Smooth muscle cell (in vitro differentiated cells): Measurements from ENCODE around the gene TIMD4. TPM values are rescaled to one million over a fixed set of nuclear protein-coding genes. Genes with fewer than 3 reads are reported as not detected.

Experiments used
- DNase-seq: peaks from one replicate; lab custom pipeline; 2025; ENCODE audit not compliant: unreplicated experiment; lab: John Stamatoyannopoulos, UW
- H2AFZ ChIP-seq: fragments of 200-600 bp; sonication (generic); 2 replicates; pipeline ENCODE4 v1.6.0; 2016; ENCODE audit warnings: antibody characterized with exemption, low read depth, mild to moderate bottlenecking
- H3F3A ChIP-seq: fragments of 200-600 bp; sonication (generic); 2 replicates; pipeline ENCODE4 v1.6.0; 2017; ENCODE audit warnings: antibody characterized with exemption, low read depth
- H3K27ac ChIP-seq: fragments of 200-600 bp; sonication (generic); 2 replicates; pipeline ENCODE4 v1.5.1; 2016; ENCODE audit warnings: low read depth, mild to moderate bottlenecking
- H3K27me3 ChIP-seq: fragments of 200-600 bp; sonication (generic); 2 replicates; pipeline ENCODE4 v1.6.1; 2016; ENCODE audit warnings: low read depth, mild to moderate bottlenecking
- H3K36me3 ChIP-seq: fragments of 200-600 bp; sonication (generic); 2 replicates; pipeline ENCODE4 v1.5.1; 2016; ENCODE audit warnings: low read depth
- H3K4me1 ChIP-seq: fragments of 200-600 bp; sonication (generic); 2 replicates; pipeline ENCODE4 v1.5.1; 2016; ENCODE audit warnings: low read depth
- H3K4me2 ChIP-seq: fragments of 200-600 bp; sonication (generic); 2 replicates; pipeline ENCODE4 v1.6.0; 2016; ENCODE audit warnings: mild to moderate bottlenecking
- H3K4me3 ChIP-seq: fragments of 200-600 bp; sonication (generic); 2 replicates; pipeline ENCODE4 v1.5.1; 2016; ENCODE audit warnings: mild to moderate bottlenecking
- H3K79me2 ChIP-seq: fragments of 200-600 bp; sonication (generic); 2 replicates; pipeline ENCODE4 v1.6.0; 2016; ENCODE audit warnings: low read depth, mild to moderate bottlenecking
- H3K9ac ChIP-seq: fragments of 200-600 bp; sonication (generic); 2 replicates; pipeline ENCODE4 v1.6.0; 2016; ENCODE audit warnings: low read depth
- H3K9me3 ChIP-seq: fragments of 200-600 bp; sonication (generic); replicated peaks from 2 replicates; pipeline ENCODE4 v1.5.1; 2016; ENCODE audit warnings: low read depth
- H4K20me1 ChIP-seq: fragments of 200-600 bp; sonication (generic); 2 replicates; pipeline ENCODE4 v1.6.0; 2016; ENCODE audit warnings: low read depth
- CTCF ChIP-seq: fragments of 200-600 bp; sonication (generic); IDR thresholded peaks from 2 replicates; pipeline ENCODE4 v1.5.1; 2017; ENCODE audit warnings: borderline replicate concordance, mild to moderate bottlenecking, antibody characterized with exemption; ENCODE audit not compliant: insufficient read depth, poor library complexity, severe bottlenecking
- WGBS: methylation state at CpG from one replicate; pipeline ENCODE4 v1.1.7; 2016; ENCODE audit warnings: low lambda C conversion rate; 5-methylcytosine and 5-hydroxymethylcytosine counted together
- polyA plus RNA-seq: library from polyadenylated mRNA; unstranded; fragments of >200 nt; fragmentation: Nextera tagmentation; extraction: Ambion mirVana; gene quantifications from 2 replicates; pipeline ENCODE4 v1.2.1, GENCODE V29; 2016
- total RNA-seq: library from RNA; depleted of rRNA; stranded (reverse); fragments of >200 nt; gene quantifications from 2 replicates; pipeline ENCODE4 v1.2.3, GENCODE V29; 2014

The TIMD4 gene
- total and polyA plus RNA-seq, 2 experiments from 2014 or later, result not detected

- H3K79me2 ChIP-seq, result no peaks in the 10 kb centered on the region
- no peak for TF ChIP-seq CTCF
- no peaks in the 10 kb centered on the region for H3K27me3 ChIP-seq
- no peak overlapping the region for H3K4me3 ChIP-seq
- H3F3A ChIP-seq, result no peaks in the 10 kb centered on the region
- H3K4me1 ChIP-seq, result no peaks in the 10 kb centered on the region
- H3K9me3 ChIP-seq, result no peaks in the 10 kb centered on the region
- H3K4me2 ChIP-seq, result no peak overlapping the region
- H2AFZ ChIP-seq, result no peak overlapping the region
- 85% methylated on average over 2 of the region's 2 CpGs for WGBS
- H3K9ac ChIP-seq, result no peak overlapping the region
- H3K36me3 ChIP-seq, result no peaks in the 10 kb centered on the region
- H3K27ac ChIP-seq, result no peak overlapping the region
- no peak for DNase-seq
- H4K20me1 ChIP-seq, result no peaks in the 10 kb centered on the region
These were observed 26.1 kb downstream of the TIMD4 start for GRCh38 chr5:156936972-156937371.

- Histone ChIP-seq H3K4me1 (no peaks in the 10 kb centered on the region), H4K20me1 (no peaks in the 10 kb centered on the region), H3K36me3 (no peaks in the 10 kb centered on the region), H3K27me3 (no peaks in the 10 kb centered on the region), H3K79me2 (no peaks in the 10 kb centered on the region), H3F3A (no peaks in the 10 kb centered on the region), H3K9me3 (no peaks in the 10 kb centered on the region), H3K27ac (no peak overlapping the region), H2AFZ (no peak overlapping the region), H3K4me2 (no peak overlapping the region), H3K4me3 (no peak overlapping the region), H3K9ac (no peak overlapping the region)
- peak; percentile 38 for TF ChIP-seq CTCF
- 69% methylated on average over 9 of the region's 9 CpGs for WGBS
- no peak for DNase-seq
These were observed 28.4 kb downstream of the TIMD4 start for GRCh38 chr5:156934450-156935211.

- H3K4me3 ChIP-seq, result no peak overlapping the region
- DNase-seq, result no peak
- 88% methylated on average over 3 of the region's 3 CpGs for WGBS
- H2AFZ ChIP-seq, result no peak overlapping the region
- no peaks in the 10 kb centered on the region for H3K4me1 ChIP-seq
- no peaks in the 10 kb centered on the region for H3F3A ChIP-seq
- no peak overlapping the region for H3K9ac ChIP-seq
- H3K27me3 ChIP-seq, result no peaks in the 10 kb centered on the region
- no peaks in the 10 kb centered on the region for H4K20me1 ChIP-seq
- H3K27ac ChIP-seq, result no peak overlapping the region
- no peaks in the 10 kb centered on the region for H3K9me3 ChIP-seq
- H3K79me2 ChIP-seq, result no peaks in the 10 kb centered on the region
- H3K36me3 ChIP-seq, result no peaks in the 10 kb centered on the region
- H3K4me2 ChIP-seq, result no peak overlapping the region
- no peak for TF ChIP-seq CTCF
These were observed 33.6 kb downstream of the TIMD4 start for GRCh38 chr5:156929366-156929948.
